SKM-1 treated with dmso at 0.1 percent for 144 hours (cell line): ENCODE data around the gene BRSK2.

Experiments
- DNase-seq: peaks from one replicate; lab custom pipeline; 2025; ENCODE audit not compliant: unreplicated experiment; lab: John Stamatoyannopoulos, UW

The BRSK2 gene

DNA sequence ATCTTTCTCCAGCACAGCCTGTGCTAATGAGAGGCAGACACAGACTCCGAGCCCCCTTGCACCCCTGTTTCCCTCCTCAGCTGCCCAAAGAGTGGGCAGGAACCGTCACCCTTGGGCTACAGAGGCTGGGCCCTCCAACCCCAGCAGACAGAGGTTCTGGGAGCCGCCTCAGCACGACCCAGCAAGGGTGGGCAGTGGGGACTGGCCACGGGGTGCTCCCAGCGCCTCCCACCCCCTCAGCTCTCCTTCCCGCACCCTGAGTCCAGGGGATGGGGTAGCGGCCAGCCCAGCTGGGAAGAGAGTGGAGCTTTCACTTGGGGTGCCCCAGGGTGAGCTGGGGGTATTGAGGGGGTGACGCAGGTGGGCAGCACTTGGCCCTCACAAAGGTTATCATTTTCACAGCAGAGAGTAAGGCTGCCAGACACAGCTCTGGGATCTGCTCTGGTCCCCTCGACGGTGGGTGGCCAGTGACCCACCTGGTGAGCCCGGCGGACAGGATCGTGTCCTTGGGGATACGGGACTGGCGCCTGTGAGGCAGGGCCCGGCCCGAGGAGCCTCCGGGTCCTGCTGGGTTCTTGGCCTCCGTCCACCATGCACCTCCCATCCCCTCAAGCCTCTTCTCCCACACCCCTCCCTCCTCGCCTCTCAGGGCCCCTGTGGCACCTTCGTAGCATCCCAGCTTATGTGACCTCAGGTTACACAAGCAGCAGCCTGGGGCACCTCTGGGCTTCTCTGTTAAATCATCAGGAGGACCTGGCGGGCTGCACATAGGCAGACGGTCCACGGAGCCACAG is 14.4 kb upstream of the BRSK2 start:
- DNase-seq: no peak

- no peak for DNase-seq
Observed at GRCh38 chr11:1375955-1376258, 13.8 kb upstream of the BRSK2 start.

DNA sequence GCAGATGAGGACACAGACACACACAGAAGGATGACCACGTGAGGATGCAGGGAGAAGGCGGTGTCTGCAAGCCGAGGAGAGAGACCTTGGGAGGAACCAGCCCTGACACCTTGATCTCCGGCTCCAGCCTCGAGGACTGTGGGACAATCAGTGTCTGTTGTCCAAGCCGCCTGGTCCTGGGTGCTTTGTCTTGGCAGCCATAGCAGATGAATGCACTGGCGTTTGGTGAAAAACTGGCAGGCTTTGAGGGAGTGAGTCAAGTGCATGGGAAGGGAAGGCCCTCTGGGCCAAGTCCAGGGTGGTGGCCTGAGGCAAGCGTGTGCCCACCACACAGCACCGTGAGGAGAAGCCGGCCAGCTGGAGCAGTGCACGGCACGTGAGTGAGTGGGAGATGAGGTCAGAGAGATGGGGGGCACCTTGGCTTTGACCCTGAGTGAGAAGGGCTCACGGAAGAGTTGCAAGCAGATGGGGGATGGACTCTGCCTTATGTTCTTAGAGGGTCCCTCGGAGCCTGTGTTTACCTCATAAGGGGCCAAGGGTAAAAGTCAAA is 12.4 kb upstream of the BRSK2 start:
- no peak for DNase-seq

- DNase-seq: no peak
Observed at GRCh38 chr11:1381793-1382425, 7.8 kb upstream of the BRSK2 start.

GRCh38 chr11:1382429-1382828 is 7.3 kb upstream of the BRSK2 start:
- DNase-seq: no peak

DNA sequence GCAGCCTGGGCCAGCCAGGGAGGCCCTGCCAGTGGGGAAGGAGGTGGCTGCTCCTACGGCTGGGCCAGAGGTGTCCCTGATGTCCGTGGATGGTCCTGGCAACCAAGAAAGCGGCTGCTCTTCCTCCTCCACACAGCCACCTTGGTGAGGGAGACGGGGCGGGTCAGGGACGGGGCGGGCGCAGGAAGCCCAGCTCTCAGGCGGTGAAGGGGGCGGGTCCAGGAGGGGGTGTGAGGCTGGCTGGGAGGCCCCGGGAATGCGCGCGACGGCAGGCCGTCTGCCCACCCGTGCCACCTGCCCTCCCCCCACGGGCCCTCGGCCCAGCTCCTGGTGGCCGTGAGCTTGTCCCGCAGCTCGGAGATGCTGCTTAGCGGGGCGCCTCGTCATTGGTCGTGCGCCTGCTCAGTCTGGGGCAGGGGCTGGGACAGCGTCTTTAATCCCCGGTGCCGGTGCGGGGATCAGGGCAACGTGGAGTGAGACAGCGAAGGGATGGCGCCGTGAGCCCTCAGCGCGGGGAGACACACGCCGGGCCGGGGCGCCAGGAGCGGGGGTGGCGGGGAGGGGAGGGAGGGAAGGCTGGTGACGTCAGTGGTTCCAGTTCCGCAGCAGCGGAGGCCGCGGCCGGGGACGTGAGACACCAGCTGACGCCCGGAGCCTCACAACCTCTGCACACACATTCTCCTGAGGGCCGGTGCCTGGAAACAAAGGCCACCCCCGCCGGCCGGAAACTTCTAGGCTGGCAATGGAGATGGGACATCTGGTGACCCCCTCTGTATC is 6.7 kb upstream of the BRSK2 start:
- DNase-seq: peak; percentile 83

DNA sequence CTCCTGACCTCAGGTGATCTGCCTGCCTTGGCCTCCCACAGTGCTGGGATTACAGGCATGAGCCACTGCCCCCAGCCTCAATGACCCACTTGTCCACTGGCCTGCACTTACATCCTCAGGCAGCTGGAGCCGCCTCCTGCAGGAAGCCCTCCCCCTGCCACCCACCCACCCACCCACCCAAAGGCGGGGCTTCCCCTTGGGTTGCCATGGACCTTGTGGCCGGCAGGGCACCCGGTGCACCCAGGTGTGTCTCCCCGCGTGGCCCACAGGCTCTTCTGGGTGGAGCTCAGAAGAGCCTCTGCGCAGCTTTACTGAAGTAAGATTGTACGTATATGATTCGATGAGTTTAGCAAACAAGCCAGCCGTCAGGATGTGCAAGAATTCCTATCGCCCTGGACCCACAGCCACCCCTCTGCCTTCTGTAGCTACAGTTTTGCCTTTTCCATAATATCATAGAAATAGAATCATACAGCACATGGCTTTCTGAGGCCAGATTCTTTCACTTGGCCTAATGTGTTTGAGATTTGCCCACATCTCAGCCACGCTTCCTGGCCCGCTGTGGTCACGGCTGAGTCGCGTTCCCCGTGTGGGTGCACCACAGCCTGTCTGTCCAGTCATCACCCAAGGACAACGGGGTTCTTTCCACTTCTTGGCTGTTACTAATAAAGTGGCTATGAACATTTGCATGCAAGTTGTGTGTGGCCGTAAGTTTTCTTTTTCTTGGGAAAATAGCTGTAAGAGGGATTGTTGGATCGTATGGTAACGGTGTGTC is 5.3 kb upstream of the BRSK2 start:
- no peak for DNase-seq

DNA sequence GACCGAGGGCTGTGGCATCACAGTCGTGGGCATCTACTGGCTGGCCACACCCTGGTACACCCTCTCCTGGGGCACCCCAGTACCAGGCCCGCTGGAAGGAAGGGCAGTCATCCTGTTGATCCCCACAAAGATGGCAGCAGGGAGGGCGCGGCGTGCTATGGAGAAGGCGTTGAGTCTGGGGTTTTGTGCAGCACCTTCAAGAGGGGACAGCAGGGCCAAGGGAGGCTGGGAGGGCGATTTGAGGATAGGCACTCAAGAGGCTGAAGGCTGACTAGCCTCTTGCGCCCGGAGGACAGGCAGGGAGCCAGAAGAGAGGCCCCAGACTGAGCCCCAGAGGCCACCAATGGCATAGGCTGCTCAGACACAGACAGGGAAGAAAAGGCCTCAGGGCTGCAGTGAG is 2.2 kb upstream of the BRSK2 start:
- no peak for DNase-seq

- no peak for DNase-seq
Observed at GRCh38 chr11:1387961-1388762, 1.6 kb upstream of the BRSK2 start.

- DNase-seq: no peak
Observed at GRCh38 chr11:1388763-1389102, 1.0 kb upstream of the BRSK2 start.

DNA sequence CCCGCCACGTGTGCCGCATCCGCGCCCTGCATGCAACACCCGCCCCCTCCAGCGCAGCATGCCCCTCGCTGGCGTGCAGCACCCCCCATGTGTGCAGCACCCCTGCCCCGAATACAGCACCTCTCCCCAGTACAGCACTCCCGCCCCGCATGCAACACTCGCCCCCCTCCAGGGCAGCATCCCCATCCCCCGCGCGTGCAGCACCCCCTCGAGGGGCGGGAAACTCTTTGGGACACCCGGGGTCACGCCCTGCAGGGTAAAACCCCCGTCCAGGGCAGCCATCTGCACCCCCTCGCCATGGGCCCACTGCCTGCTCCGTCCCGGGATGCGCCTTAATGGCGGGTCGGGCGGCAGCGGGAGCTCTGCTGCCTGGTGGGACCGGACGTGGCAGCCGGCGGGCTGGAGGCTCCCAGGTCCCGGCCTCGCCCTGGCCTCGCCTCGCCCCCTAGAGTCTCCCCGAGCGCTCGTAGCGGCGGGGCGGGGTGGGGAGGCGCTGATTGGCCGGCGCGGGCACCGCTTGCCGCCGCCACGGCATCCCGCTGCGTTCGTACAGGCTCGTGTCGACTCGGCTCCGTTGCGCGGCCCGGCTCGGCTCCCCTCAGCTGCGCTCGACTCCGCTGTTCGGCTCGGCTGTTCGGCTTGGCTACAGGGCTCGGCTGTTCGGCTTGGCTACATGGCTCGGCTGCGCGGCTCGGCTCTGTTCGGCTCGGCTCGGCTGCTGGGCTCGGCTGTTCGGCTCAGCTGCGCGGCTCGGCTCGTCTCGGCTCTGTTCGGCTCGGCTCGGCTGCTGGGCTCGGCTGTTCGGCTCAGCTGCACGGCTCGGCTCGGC is 417 bp upstream of the BRSK2 start:
- DNase-seq: peak; percentile 93

- no peak for DNase-seq
Observed at GRCh38 chr11:1390569-1391164, 933 bp downstream of the BRSK2 start.

GRCh38 chr11:1391165-1392075 is 1.7 kb downstream of the BRSK2 start:
- no peak for DNase-seq

- no peak for DNase-seq
Observed at GRCh38 chr11:1392111-1392510, 2.4 kb downstream of the BRSK2 start.

- no peak for DNase-seq
Observed at GRCh38 chr11:1392561-1392960, 2.8 kb downstream of the BRSK2 start.

- DNase-seq: no peak
Observed at GRCh38 chr11:1393038-1393710, 3.4 kb downstream of the BRSK2 start.

- no peak for DNase-seq
Observed at GRCh38 chr11:1394936-1395772, 5.4 kb downstream of the BRSK2 start.
